Astrocyte (in vitro differentiated cells and primary cell): ENCODE measurements around the gene PDYN. TPM values are rescaled to one million over a fixed set of nuclear protein-coding genes. Genes with fewer than 3 reads are reported as not detected.

Source experiments
- DNase-seq: peaks from one replicate; pipeline ENCODE4 v3.0.0-alpha.2; 2010; ENCODE audit warnings: low read depth
- FAIRE-seq: peaks from 2 replicates; lab custom pipeline; 2011; peaks lifted over from hg19 to GRCh38; lab: Jason Lieb, UNC
- H2AFZ ChIP-seq: 2 replicates; pipeline ENCODE4 v1.6.0; 2012; ENCODE audit warnings: low read depth, low read length, inconsistent platforms
- H3K27ac ChIP-seq: 2 replicates; pipeline ENCODE4 v1.5.1; 2011; ENCODE audit warnings: low read depth, low read length, inconsistent platforms
- H3K27me3 ChIP-seq: 2 replicates; pipeline ENCODE4 v1.6.0; 2011; ENCODE audit warnings: low read length, inconsistent platforms; ENCODE audit not compliant: insufficient read depth
- H3K36me3 ChIP-seq: 2 replicates; pipeline ENCODE4 v1.5.1; 2011; ENCODE audit warnings: low read length, inconsistent platforms; ENCODE audit not compliant: insufficient read depth
- H3K4me1 ChIP-seq: 2 replicates; pipeline ENCODE4 v1.5.1; 2011; ENCODE audit warnings: low read length, inconsistent platforms; ENCODE audit not compliant: insufficient read depth
- H3K4me2 ChIP-seq: 2 replicates; pipeline ENCODE4 v1.6.0; 2012; ENCODE audit warnings: low read length, inconsistent platforms
- H3K4me3 ChIP-seq: 2 replicates; pipeline ENCODE4 v1.5.1; 2011; ENCODE audit warnings: low read depth, mild to moderate bottlenecking, low read length, inconsistent platforms; ENCODE audit not compliant: insufficient read depth
- H3K79me2 ChIP-seq: 2 replicates; pipeline ENCODE4 v1.6.0; 2012; ENCODE audit warnings: mild to moderate bottlenecking, low read length, inconsistent platforms; ENCODE audit not compliant: insufficient read depth
- H3K9ac ChIP-seq: 2 replicates; pipeline ENCODE4 v1.6.0; 2012; ENCODE audit warnings: mild to moderate bottlenecking, low read length, inconsistent platforms
- H3K9me3 ChIP-seq: 2 replicates; pipeline ENCODE4 v1.5.1; 2012; ENCODE audit warnings: low read depth, mild to moderate bottlenecking, low read length, inconsistent platforms; ENCODE audit not compliant: insufficient read depth
- H4K20me1 ChIP-seq: 2 replicates; pipeline ENCODE4 v1.6.0; 2012; ENCODE audit warnings: low read length, inconsistent platforms; ENCODE audit not compliant: insufficient read depth
- H3K27ac Mint-ChIP-seq: one replicate; pipeline ENCODE4 v1.8.0; 2021; ENCODE audit warnings: mild to moderate bottlenecking, mixed read lengths; ENCODE audit not compliant: unreplicated experiment
- H3K27me3 Mint-ChIP-seq: one replicate; pipeline ENCODE4 v1.8.0; 2021; ENCODE audit warnings: low read depth, mixed read lengths; ENCODE audit not compliant: unreplicated experiment
- H3K36me3 Mint-ChIP-seq: one replicate; pipeline ENCODE4 v1.8.0; 2021; ENCODE audit warnings: low read depth, mixed read lengths; ENCODE audit not compliant: unreplicated experiment
- H3K4me1 Mint-ChIP-seq: one replicate; pipeline ENCODE4 v1.8.0; 2021; ENCODE audit warnings: low read depth, mixed read lengths; ENCODE audit not compliant: unreplicated experiment
- H3K4me3 Mint-ChIP-seq: one replicate; pipeline ENCODE4 v1.8.0; 2021; ENCODE audit warnings: mild to moderate bottlenecking, moderate library complexity, mixed read lengths; ENCODE audit not compliant: unreplicated experiment
- H3K9me3 Mint-ChIP-seq: one replicate; pipeline ENCODE4 v1.8.0; 2021; ENCODE audit warnings: mild to moderate bottlenecking, mixed read lengths; ENCODE audit not compliant: unreplicated experiment
- EZH2 ChIP-seq: IDR thresholded peaks from 2 replicates; pipeline ENCODE4 v1.6.1; 2012; ENCODE audit warnings: mild to moderate bottlenecking, low read length, inconsistent platforms; ENCODE audit not compliant: insufficient read depth
- total RNA-seq: library from RNA; stranded (reverse); gene quantifications from 2 replicates; pipeline ENCODE4 v1.2.1, GENCODE V29; 2021
- TF ChIP-seq, protein P1 (sequence below): IDR thresholded peaks from 2 replicates; pipeline ENCODE4 v1.5.1; 2011; ENCODE audit warnings: low read depth, mild to moderate bottlenecking, inconsistent platforms, low read length, moderate library complexity; ENCODE audit not compliant: insufficient read depth

Gene PDYN
- total RNA-seq, 1 donor from 2014 or later = not detected

DNA sequence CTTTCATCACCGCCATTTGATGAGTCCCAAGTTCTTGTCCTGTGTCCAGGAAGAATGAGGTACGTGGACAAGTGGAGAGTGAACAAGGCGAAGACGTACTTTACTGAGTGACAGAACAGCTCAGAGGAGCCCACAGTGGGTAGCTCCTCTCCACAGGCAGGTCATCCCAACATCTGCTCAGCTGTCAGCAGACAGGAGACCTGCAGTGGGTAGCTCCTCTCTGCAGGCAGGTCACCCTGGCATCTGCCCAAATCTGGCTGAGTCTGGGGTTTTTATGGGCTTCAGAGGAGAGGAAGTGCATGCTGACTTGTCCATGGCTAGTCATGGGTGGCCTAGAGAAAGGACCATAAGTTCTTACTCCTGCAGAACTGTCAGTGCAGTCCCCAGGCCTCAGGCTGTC lies 32.7 kb upstream of the PDYN start:
- no peak for FAIRE-seq
- no peak overlapping the region for H3K27ac Mint-ChIP-seq
- H3K4me3 ChIP-seq = no peak overlapping the region

DNA sequence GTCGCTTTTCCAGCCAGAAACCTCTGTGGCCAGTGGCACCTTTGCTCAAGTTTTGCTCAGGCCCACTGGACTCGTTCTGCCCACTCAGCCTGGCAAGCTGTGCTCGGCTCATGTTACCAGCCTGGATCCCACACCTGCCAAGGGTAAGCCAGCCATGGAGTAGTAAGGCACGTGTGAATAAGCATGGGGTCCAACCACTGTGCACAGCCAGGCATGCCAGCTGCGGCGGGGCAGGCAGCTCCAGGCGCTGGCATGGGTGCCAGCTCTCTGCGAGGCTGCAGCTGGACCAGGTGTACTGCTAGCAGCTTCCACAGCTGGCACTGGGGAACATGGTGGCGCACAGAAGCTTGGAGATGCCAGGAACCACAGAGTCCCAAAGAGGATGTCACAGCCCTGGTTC lies 32.1 kb upstream of the PDYN start:
- H3K27ac Mint-ChIP-seq = no peak overlapping the region
- no peaks in the 10 kb centered on the region for H3K9me3 Mint-ChIP-seq
- DNase-seq (no peak), FAIRE-seq (no peak)
- no peak overlapping the region for H2AFZ ChIP-seq
- H3K36me3 ChIP-seq = no peaks in the 10 kb centered on the region
- H3K4me1 Mint-ChIP-seq = peaks cover 3% of the 10 kb centered on the region
- no peak overlapping the region for H3K4me2 ChIP-seq
- no peaks in the 10 kb centered on the region for H3K27me3 ChIP-seq
- H3K27ac ChIP-seq = no peak overlapping the region
- H3K4me3 Mint-ChIP-seq = no peak overlapping the region
- no peak overlapping the region for H3K4me3 ChIP-seq
- H3K79me2 ChIP-seq = no peaks in the 10 kb centered on the region
- TF ChIP-seq EZH2 = no peak
- TF ChIP-seq, protein P1, sequence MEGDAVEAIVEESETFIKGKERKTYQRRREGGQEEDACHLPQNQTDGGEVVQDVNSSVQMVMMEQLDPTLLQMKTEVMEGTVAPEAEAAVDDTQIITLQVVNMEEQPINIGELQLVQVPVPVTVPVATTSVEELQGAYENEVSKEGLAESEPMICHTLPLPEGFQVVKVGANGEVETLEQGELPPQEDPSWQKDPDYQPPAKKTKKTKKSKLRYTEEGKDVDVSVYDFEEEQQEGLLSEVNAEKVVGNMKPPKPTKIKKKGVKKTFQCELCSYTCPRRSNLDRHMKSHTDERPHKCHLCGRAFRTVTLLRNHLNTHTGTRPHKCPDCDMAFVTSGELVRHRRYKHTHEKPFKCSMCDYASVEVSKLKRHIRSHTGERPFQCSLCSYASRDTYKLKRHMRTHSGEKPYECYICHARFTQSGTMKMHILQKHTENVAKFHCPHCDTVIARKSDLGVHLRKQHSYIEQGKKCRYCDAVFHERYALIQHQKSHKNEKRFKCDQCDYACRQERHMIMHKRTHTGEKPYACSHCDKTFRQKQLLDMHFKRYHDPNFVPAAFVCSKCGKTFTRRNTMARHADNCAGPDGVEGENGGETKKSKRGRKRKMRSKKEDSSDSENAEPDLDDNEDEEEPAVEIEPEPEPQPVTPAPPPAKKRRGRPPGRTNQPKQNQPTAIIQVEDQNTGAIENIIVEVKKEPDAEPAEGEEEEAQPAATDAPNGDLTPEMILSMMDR = no peak
- peaks cover 19% of the 10 kb centered on the region for H3K27me3 Mint-ChIP-seq
- H4K20me1 ChIP-seq = no peaks in the 10 kb centered on the region
- H3K36me3 Mint-ChIP-seq = no peaks in the 10 kb centered on the region
- no peaks in the 10 kb centered on the region for H3K4me1 ChIP-seq
- no peak overlapping the region for H3K9ac ChIP-seq
- H3K9me3 ChIP-seq = peaks cover 4% of the 10 kb centered on the region

More for the DNA sequence above, 32.7 kb upstream of the PDYN start:
- Mint-ChIP-seq H3K27me3 (peaks cover 19% of the 10 kb centered on the region), H3K9me3 (no peaks in the 10 kb centered on the region), H3K36me3 (no peaks in the 10 kb centered on the region), H3K4me1 (peaks cover 3% of the 10 kb centered on the region), H3K4me3 (no peak overlapping the region)
- no peaks in the 10 kb centered on the region for H3K4me1 ChIP-seq
- H3K79me2 ChIP-seq = no peaks in the 10 kb centered on the region
- no peaks in the 10 kb centered on the region for H3K27me3 ChIP-seq
- no peak overlapping the region for H2AFZ ChIP-seq
- H3K9me3 ChIP-seq = peaks cover 4% of the 10 kb centered on the region
- TF ChIP-seq EZH2 = no peak
- TF ChIP-seq, protein P1 = no peak
- H3K4me2 ChIP-seq = no peak overlapping the region
- H3K27ac ChIP-seq = no peak overlapping the region
- DNase-seq = no peak
- H4K20me1 ChIP-seq = no peaks in the 10 kb centered on the region
- no peak overlapping the region for H3K9ac ChIP-seq
- no peaks in the 10 kb centered on the region for H3K36me3 ChIP-seq

DNA sequence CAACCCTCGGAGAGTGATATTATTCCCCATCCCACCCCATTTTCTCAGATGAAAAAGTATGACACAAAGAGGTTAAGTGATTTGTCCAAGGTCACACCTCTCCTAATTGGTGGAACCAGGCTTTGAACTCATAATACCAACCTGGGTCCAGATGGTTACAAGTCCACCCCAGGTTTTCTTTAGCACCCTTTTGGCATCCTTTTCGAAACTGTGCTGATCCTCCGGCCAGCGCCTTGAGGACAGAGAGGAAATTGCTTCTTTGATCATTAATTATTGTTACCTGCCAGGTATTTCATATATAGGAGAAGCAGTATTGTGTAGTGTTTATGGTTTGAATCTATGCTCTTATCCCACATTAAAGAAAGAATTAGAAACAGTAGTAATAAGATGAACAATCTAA lies 29.3 kb upstream of the PDYN start:
- H3K4me2 ChIP-seq = no peak overlapping the region
- H3K27me3 ChIP-seq = no peaks in the 10 kb centered on the region
- Mint-ChIP-seq H3K9me3 (no peaks in the 10 kb centered on the region), H3K27me3 (peaks cover 22% of the 10 kb centered on the region), H3K36me3 (no peaks in the 10 kb centered on the region), H3K4me1 (no peaks in the 10 kb centered on the region), H3K4me3 (no peak overlapping the region), H3K27ac (no peak overlapping the region)
- TF ChIP-seq, protein P1 = no peak
- no peak for TF ChIP-seq EZH2
- H3K79me2 ChIP-seq = no peaks in the 10 kb centered on the region
- H3K27ac ChIP-seq = no peak overlapping the region
- no peaks in the 10 kb centered on the region for H4K20me1 ChIP-seq
- no peak overlapping the region for H3K4me3 ChIP-seq
- H3K4me1 ChIP-seq = no peaks in the 10 kb centered on the region
- peaks cover 4% of the 10 kb centered on the region for H3K9me3 ChIP-seq
- H3K36me3 ChIP-seq = no peaks in the 10 kb centered on the region
- H3K9ac ChIP-seq = no peak overlapping the region
- DNase-seq = no peak
- FAIRE-seq = no peak
- no peak overlapping the region for H2AFZ ChIP-seq
